HG02885 (cell line): ENCODE measurements around the gene TBX2.
"Not testable (repeated sequence)": the region's sequence is repeated elsewhere in the genome, so short reads cannot be mapped to it uniquely, and the experiment has no call there.

Experiments used
- ATAC-seq: cut with Tn5 transposase; IDR thresholded peaks from one replicate; pipeline ENCODE4 v1.9.1; 2021; ENCODE audit warnings: mild to moderate bottlenecking; ENCODE audit not compliant: unreplicated experiment, poor library complexity

Gene TBX2

GRCh38 chr17:61399131-61400065, at the start of gene TBX2:
TBX2 (plus strand) TSS chr17:61399843; CDS start chr17:61400177, 334 bp downstream.
- ATAC-seq = no peak

GRCh38 chr17:61351745-61352407, 47.8 kb upstream of the TBX2 start:
- ATAC-seq = no peak

GRCh38 chr17:61352408-61352770, 47.3 kb upstream of the TBX2 start:
- no peak for ATAC-seq

GRCh38 chr17:61352781-61353491, 46.7 kb upstream of the TBX2 start:
- no peak for ATAC-seq

GRCh38 chr17:61353615-61354014, 46.0 kb upstream of the TBX2 start:
- no peak for ATAC-seq

- ATAC-seq = no peak
These were observed 44.5 kb upstream of the TBX2 start for GRCh38 chr17:61354895-61355874.

GRCh38 chr17:61357061-61357460, 42.6 kb upstream of the TBX2 start:
- ATAC-seq = not testable (repeated sequence)

GRCh38 chr17:61359513-61359912, 40.1 kb upstream of the TBX2 start:
- ATAC-seq = not testable (repeated sequence)

GRCh38 chr17:61360318-61360943, 39.2 kb upstream of the TBX2 start:
- no peak for ATAC-seq

- ATAC-seq = no peak
These were observed 38.6 kb upstream of the TBX2 start for GRCh38 chr17:61361084-61361483.

- no peak for ATAC-seq
These were observed 37.2 kb upstream of the TBX2 start for GRCh38 chr17:61362396-61362795.

GRCh38 chr17:61362852-61363600, 36.6 kb upstream of the TBX2 start:
- no peak for ATAC-seq

GRCh38 chr17:61363601-61364462, 35.8 kb upstream of the TBX2 start:
- no peak for ATAC-seq

- ATAC-seq = no peak
These were observed 35.2 kb upstream of the TBX2 start for GRCh38 chr17:61364463-61364846.

- no peak for ATAC-seq
These were observed 33.4 kb upstream of the TBX2 start for GRCh38 chr17:61366076-61366714.

- ATAC-seq = no peak
These were observed 32.8 kb upstream of the TBX2 start for GRCh38 chr17:61366715-61367413.
